Prostate gland (tissue), 1 donor: ENCODE data around the gene CHST11.

Experiments used
- POLR2A ChIP-seq: fragments of 450-650 bp; IDR thresholded peaks from one replicate; pipeline ENCODE4 v1.6.1; 2016; ENCODE audit warnings: antibody characterized with exemption, mild to moderate bottlenecking
- POLR2AphosphoS5 ChIP-seq: sonication (generic); formaldehyde crosslinking; IDR thresholded peaks from one replicate; pipeline ENCODE4 v1.6.1; 2017; ENCODE audit warnings: antibody characterized with exemption

GRCh38 chr12:104462325-104462724 lies 5.6 kb downstream of the CHST11 start:
- TF ChIP-seq POLR2A (no peak), POLR2AphosphoS5 (no peak)
